Neutrophil (primary cell): ENCODE data around the gene TBL1XR1.
"Not testable (repeated sequence)": the region's sequence is repeated elsewhere in the genome, so short reads cannot be mapped to it uniquely, and the experiment has no call there.

Source experiments
- H3K27ac ChIP-seq: fragments of 200-600 bp; sonication (generic); 2 replicates; pipeline ENCODE4 v1.5.1; 2016; ENCODE audit warnings: mild to moderate bottlenecking, moderate library complexity
- H3K27me3 ChIP-seq: fragments of 200-600 bp; sonication (generic); 2 replicates; pipeline ENCODE4 v1.6.0; 2016; ENCODE audit warnings: mild to moderate bottlenecking
- H3K36me3 ChIP-seq: fragments of 200-600 bp; sonication (generic); 2 replicates; pipeline ENCODE4 v1.5.1; 2017
- H3K4me1 ChIP-seq, 2 experiments: fragments of 200-600 bp in 1 of 2; sonication (generic) in 1 of 2; 1 replicate in 1 of 2; 2 replicates in 1 of 2; pipeline versions ENCODE4 v1.5.1 to v1.6.1; 2013 to 2016; ENCODE audit warnings: low read depth in 1 of 2, low read length in 1 of 2, mild to moderate bottlenecking in 1 of 2, moderate library complexity in 1 of 2; ENCODE audit not compliant: control insufficient read depth in 1 of 2, insufficient read depth in 1 of 2
- H3K4me3 ChIP-seq, 2 experiments: fragments of 200-600 bp in 1 of 2; sonication (generic) in 1 of 2; 1 replicate in 1 of 2; 2 replicates in 1 of 2; pipeline ENCODE4 v1.5.1; 2013 to 2016; ENCODE audit warnings: low read depth in 1 of 2, low read length in 1 of 2, mild to moderate bottlenecking in 1 of 2, moderate library complexity in 1 of 2
- H3K9me3 ChIP-seq: fragments of 200-600 bp; sonication (generic); 2 replicates; pipeline ENCODE4 v1.5.1; 2016
- TF ChIP-seq, protein P1 (sequence below): fragments of 200-600 bp; sonication (generic); IDR thresholded peaks from 2 replicates; pipeline ENCODE4 v1.5.1; 2016; ENCODE audit warnings: antibody characterized with exemption

Gene TBL1XR1

DNA sequence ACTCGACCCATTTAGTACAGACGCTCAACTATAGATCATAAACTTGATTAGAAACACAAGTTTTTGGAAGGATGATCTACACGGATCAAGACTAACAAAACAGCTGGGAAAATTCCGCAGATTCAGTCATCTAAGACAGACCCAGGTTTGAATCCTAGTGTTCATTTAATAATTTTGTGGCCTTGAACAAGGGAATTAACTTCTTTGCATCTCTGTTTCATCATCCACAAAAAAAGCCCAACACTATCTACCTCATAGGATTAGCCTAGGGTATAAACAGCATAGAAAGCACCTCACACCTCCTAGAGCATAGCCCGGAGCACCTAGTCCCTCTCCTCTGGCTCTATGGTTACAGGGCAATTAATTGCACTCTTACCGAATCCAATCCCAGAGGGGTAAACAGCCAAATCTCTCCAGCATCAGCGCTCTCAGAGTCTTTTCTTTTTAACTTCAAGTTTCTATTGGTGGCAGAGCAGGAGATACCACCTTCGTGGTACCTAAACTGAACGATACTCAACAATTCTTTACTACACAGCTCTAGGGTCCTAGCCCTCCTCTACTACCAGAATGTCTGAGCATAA lies 3.5 kb downstream of the TBL1XR1 start:
- Histone ChIP-seq H3K9me3 (no peaks in the 10 kb centered on the region), H3K4me3 (no peak overlapping the region), H3K36me3 (no peaks in the 10 kb centered on the region), H3K27me3 (no peaks in the 10 kb centered on the region), H3K27ac (peak overlapping the region; percentile 12), H3K4me1 (peaks cover 37 to 50% of the 10 kb centered on the region in 2 experiments)
- TF ChIP-seq, protein P1, sequence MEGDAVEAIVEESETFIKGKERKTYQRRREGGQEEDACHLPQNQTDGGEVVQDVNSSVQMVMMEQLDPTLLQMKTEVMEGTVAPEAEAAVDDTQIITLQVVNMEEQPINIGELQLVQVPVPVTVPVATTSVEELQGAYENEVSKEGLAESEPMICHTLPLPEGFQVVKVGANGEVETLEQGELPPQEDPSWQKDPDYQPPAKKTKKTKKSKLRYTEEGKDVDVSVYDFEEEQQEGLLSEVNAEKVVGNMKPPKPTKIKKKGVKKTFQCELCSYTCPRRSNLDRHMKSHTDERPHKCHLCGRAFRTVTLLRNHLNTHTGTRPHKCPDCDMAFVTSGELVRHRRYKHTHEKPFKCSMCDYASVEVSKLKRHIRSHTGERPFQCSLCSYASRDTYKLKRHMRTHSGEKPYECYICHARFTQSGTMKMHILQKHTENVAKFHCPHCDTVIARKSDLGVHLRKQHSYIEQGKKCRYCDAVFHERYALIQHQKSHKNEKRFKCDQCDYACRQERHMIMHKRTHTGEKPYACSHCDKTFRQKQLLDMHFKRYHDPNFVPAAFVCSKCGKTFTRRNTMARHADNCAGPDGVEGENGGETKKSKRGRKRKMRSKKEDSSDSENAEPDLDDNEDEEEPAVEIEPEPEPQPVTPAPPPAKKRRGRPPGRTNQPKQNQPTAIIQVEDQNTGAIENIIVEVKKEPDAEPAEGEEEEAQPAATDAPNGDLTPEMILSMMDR, result no peak

DNA sequence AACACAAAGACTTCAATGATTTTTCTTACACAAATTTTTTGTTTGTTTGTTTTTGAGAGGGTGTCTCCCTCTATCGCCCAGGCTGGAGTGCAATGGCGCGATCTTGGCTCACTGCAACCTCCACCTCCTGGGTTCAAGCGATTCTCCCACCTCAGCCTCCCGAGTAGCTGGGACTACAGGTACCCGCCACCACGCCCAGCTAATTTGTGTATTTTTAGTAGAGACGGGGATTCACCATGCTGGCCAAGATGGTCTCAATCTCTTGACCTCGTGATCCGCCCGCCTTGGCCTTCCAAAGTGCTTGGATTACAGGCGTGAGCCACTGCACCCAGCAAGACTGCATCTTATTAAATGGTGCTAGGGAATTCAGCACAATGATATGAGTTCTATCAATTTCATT lies 4.0 kb downstream of the TBL1XR1 start:
- not testable (repeated sequence) for H3K4me3 ChIP-seq

DNA sequence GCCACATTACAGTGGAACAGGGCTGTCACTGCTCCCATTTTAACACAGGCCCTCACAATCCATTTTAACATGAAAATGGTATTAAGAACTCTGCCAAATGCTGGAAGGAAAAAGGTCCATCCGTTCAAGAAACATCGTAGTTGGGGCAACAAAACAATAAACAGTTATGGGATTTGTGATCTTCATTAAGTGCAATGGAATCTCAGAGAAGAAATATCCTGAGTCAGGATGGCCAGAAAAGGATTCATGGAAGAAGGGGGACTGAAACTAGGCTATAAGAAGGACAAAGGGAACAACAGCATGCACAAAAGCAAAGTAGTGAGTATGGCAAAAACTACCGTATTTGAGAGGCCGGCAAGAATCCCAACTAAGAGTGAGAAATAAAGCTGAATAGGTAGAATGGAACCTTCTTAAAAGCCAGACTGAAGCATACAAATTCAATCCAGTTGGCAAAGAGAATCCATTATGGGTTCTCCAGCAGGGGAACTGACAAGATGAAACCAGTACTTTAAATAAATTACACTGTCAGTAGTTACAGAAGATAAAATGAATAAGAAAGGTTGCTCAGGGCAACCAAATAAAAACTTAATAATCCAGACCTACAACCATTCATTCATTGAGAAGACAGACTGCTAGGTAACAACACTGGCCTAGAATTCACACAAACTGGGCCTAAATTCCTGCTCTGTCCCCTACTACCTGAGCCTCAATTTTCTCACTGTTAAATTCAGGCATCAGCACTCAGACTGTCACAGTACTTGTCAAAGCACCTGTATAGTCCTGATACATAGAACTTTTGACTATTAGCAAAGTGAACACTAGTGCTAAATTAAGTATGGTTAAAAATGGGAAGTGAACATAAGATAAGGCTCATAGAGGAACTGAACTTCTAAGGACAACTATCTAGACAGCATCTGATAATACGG lies 6.3 kb downstream of the TBL1XR1 start:
- Histone ChIP-seq H3K4me1 (peaks cover 27 to 39% of the 10 kb centered on the region in 2 experiments), H3K4me3 (no peak overlapping the region), H3K36me3 (no peaks in the 10 kb centered on the region), H3K9me3 (no peaks in the 10 kb centered on the region), H3K27me3 (no peaks in the 10 kb centered on the region), H3K27ac (peak overlapping the region; percentile 61)
- TF ChIP-seq, protein P1, result no peak

More for the DNA sequence above, 4.0 kb downstream of the TBL1XR1 start:
- not testable (repeated sequence) for H3K27ac ChIP-seq, H3K36me3 ChIP-seq, H3K9me3 ChIP-seq, H3K27me3 ChIP-seq
- H3K4me1 ChIP-seq, result peaks cover 32 to 45% of the 10 kb centered on the region in 2 experiments

DNA sequence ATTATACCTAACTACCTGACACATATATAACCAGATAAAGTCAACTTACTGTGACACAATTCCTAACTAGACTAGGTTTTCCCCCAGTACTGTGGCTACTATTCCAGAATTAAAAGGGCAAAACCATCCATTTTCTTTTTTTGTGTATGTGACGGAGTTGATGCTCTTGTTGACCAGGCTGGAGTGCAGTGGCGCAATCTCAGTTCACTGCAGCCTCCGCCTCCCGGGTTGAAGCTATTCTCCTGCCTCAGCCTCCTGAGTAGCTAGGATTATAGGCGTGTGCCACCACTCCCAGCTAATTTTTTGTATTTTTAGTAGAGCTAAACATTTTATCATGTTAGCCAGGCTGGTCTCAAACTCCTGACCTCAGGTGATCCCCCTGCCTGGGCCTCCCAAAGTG lies 7.1 kb downstream of the TBL1XR1 start:
- not testable (repeated sequence) for H3K36me3 ChIP-seq, H3K27me3 ChIP-seq, H3K9me3 ChIP-seq, H3K4me3 ChIP-seq
- Histone ChIP-seq H3K27ac (peak overlapping the region; percentile 11), H3K4me1 (peaks cover 23 to 32% of the 10 kb centered on the region in 2 experiments)

DNA sequence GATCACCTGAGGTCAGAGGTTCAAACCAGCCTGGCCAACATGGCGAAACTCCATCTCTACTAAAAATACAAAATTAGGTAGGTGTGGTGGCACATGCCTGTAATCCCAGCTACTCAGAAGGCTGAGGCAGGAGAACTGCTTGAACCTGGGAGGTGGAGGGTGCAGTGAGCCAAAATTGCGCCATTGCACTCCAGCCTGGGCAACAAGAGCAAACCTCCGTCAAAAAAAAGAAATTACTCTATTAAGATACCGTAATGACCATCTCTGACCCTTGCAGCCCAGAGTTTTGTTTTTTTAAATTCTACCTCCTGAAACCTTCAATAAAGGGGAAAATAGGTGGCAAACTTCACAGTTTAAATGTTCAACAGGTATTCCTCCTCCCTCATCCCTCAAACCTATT lies 9.0 kb downstream of the TBL1XR1 start:
- peaks cover 12 to 17% of the 10 kb centered on the region in 2 experiments for H3K4me1 ChIP-seq
- H3K4me3 ChIP-seq, H3K36me3 ChIP-seq, H3K27me3 ChIP-seq, H3K9me3 ChIP-seq: not testable (repeated sequence)
- peak overlapping the region; percentile 26 for H3K27ac ChIP-seq

DNA sequence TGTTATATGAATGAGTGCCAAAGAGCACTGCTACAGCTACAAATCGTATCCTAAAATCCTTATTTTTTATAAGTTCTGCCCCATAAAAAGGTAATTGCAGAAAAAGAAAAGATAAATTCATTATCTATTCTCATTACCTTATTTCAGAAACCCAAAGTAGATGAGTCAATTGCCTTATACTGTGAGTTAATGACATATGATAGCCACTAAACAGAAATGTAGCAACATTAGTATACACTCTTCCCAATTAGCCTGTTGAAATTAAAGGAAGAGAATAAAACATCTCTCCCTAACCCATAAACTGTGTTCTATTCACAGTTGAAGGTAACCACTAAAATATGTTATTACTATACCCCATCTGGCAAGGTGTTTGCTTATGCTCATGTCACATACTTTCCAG lies 11.0 kb downstream of the TBL1XR1 start:
- Histone ChIP-seq H3K9me3 (no peaks in the 10 kb centered on the region), H3K36me3 (no peaks in the 10 kb centered on the region), H3K27me3 (no peaks in the 10 kb centered on the region), H3K4me3 (no peak overlapping the region), H3K27ac (no peak overlapping the region), H3K4me1 (peaks cover 7 to 10% of the 10 kb centered on the region in 2 experiments)
- TF ChIP-seq, protein P1, result no peak

DNA sequence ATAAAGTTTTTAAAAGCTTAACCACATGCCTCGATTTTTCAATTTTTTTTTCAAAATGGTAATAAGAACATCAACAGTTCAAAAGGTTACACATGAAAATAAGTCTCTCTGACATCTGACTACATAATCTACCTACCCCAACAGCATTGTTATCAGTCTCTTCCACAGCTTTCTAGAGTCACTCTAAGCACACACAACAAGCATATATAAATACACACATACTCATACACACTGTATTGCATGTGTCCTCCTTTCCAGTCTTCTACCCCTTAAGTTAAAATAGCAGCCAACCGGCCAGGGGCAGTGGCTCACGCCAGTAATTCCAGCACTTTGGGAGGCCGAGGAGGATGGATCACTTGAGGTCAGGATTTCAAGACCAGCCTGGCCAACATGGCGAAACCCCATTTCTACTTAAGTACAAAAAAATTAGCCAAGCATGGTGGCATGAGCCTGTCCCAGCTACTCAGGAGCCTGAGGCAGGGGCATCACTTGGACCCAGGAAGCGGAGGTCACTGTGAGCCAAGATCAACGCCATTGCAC lies 12.2 kb downstream of the TBL1XR1 start:
- H3K36me3 ChIP-seq, result no peaks in the 10 kb centered on the region
- no peak overlapping the region for H3K27ac ChIP-seq
- TF ChIP-seq, protein P1, result no peak
- H3K4me1 ChIP-seq, result peaks cover 4 to 11% of the 10 kb centered on the region in 2 experiments
- H3K27me3 ChIP-seq, result no peaks in the 10 kb centered on the region
- H3K9me3 ChIP-seq, result no peaks in the 10 kb centered on the region
- H3K4me3 ChIP-seq, result no peak overlapping the region

DNA sequence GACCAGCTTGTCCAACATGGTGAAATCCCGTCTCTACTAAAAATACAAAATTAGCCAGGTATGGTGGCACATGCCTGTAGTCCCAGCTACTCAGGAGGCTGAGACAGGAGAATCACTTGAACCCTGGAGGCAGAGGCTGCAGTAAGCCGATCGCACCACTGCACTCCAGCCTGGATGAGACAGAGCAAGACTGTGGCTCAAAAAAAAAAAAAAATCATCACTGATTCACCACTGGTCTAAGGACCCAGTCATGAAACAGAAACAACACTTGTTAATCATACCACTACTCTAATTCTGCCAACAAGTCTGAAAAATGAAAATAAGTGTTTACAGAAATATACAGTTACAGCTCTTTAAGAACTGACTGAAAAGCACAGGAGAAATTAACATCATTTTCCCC lies 12.7 kb downstream of the TBL1XR1 start:
- H3K36me3 ChIP-seq, H3K9me3 ChIP-seq, H3K27me3 ChIP-seq, H3K27ac ChIP-seq, H3K4me3 ChIP-seq: not testable (repeated sequence)
- peaks cover 4 to 11% of the 10 kb centered on the region in 2 experiments for H3K4me1 ChIP-seq
